Adipocyte (in vitro differentiated cells): Measurements from ENCODE around the gene FAM187B.

Source experiments
- DNase-seq: peaks from one replicate; pipeline ENCODE4 v3.0.0-alpha.2; 2015; ENCODE audit warnings: low read depth
- H3K27me3 ChIP-seq: replicated peaks from 2 replicates; pipeline ENCODE4 v1.7.0; 2013; ENCODE audit warnings: mild to moderate bottlenecking, low read length, moderate library complexity; ENCODE audit not compliant: control insufficient read depth, insufficient read depth
- H3K36me3 ChIP-seq: 2 replicates; pipeline ENCODE4 v1.7.0; 2013; ENCODE audit warnings: low read length, mild to moderate bottlenecking, moderate library complexity; ENCODE audit not compliant: control insufficient read depth, insufficient read depth, severe bottlenecking
- H3K4me1 ChIP-seq: 2 replicates; pipeline ENCODE4 v1.7.0; 2013; ENCODE audit warnings: mild to moderate bottlenecking, low read length, moderate library complexity; ENCODE audit not compliant: control insufficient read depth, insufficient read depth
- H3K4me3 ChIP-seq: 2 replicates; pipeline ENCODE4 v1.7.0; 2013; ENCODE audit warnings: mild to moderate bottlenecking, low read length, moderate library complexity
- H3K9ac ChIP-seq: 2 replicates; pipeline ENCODE4 v1.7.0; 2013; ENCODE audit warnings: mild to moderate bottlenecking, low read length, moderate library complexity
- H3K9me3 ChIP-seq: 2 replicates; pipeline ENCODE4 v1.7.0; 2013; ENCODE audit warnings: mild to moderate bottlenecking, low read length, moderate library complexity; ENCODE audit not compliant: control insufficient read depth

FAM187B gene

DNA sequence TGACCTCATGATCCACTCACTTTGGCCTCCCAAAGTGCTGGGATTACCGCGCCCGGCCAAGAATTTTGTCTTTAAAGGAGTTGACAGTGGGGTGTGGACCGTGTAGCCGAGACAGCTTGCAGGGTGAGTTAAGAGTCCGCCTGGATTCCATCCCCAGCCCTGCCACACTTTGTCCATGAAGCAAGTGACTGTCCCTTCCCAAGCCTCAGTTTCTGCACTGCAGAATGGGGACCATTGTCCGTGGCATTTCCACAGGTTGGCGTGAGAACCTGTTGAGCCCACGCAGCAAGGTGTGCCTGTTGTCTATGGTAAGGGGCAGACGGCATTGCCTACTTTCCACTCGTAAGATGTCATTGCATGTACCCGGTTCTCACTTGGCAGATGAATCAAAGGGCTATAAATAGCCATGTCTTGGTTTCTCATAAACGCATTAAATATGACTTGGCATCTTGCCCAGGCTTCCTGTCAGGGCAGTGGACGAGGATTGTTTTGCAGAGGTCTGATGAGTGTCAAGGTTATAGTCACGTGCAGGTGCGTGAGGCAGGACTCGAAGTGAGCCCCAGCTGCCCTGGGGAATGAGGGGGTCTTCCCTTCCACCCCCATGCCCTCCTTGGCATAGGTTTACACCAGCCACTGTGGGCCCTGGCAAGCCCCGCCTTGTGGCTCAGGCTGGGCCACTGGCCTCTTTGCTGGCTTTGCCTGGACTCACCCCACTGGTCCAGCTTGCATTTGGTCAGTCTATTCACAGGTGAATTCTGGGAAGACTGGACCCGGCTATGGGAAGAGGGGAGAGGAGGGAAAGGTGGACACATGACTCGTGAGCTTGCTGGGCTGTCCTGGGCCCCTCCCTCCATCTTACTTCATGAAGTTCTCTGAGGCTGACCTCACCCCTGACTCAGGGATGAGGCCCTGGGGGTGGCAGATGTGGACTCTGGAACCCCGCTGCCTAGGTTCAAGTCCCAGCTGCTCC is 14.6 kb downstream of the FAM187B start:
- Histone ChIP-seq H3K36me3 (no peaks in the 10 kb centered on the region), H3K4me3 (no peak overlapping the region), H3K9me3 (peaks cover 6% of the 10 kb centered on the region), H3K4me1 (peaks cover 10% of the 10 kb centered on the region), H3K9ac (no peak overlapping the region), H3K27me3 (peaks cover 3% of the 10 kb centered on the region)
- peak; percentile 40 for DNase-seq

DNA sequence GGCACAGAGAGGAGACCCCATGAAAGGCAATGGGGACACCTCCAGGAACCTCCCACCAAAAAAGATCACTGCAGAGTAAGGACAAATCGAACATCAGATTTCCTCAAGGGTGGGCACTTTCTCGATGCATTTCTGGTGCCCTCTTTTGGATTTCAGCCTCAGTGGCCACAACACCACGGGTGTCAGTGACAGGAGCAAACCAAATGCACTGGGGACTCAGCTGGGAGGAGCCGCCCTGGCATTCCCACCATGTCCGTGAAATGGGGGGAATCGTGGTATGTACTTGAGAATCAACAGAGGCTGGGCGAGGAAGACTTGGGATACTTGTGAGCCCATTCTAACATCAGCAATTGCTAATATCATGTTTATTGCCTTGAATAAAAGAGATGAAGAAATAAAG is 16.3 kb downstream of the FAM187B start:
- Histone ChIP-seq H3K4me3 (no peak overlapping the region), H3K4me1 (peaks cover 10% of the 10 kb centered on the region), H3K9ac (no peak overlapping the region), H3K27me3 (peaks cover 3% of the 10 kb centered on the region), H3K9me3 (peaks cover 5% of the 10 kb centered on the region), H3K36me3 (no peaks in the 10 kb centered on the region)
- DNase-seq: no peak

DNA sequence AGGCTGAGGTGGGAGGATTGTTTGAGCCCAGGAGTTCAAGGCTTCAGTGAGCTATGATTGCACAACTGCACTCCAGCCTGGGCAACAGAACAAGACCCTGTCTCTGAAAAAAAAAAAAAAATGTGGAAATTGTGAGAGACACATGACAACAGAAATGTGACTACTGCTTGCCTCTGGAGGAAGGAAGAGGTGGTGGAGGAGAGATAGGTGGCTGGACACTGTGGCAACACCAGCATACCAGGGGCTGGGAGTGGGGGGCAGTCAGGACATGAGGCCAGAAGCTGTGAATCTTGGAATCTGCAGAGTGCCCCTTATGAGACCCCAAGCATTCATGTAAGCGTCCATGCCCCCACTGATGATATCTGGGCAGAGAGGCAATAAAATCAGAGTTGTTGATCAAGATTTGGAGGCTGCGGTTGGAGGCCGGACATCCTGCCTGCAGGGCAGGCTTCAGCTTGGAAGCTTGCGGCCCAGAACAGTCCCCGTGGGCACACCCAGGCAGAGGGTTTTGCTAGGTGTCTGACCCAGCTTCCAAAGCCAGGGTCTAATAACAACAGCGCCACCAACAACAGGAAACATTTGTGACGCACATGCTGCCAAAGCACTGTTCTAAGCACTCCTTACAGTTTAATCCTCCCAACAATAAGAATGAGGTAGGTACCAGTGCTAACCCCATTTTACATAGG is 16.9 kb downstream of the FAM187B start:
- no peak for DNase-seq
- peaks cover 3% of the 10 kb centered on the region for H3K27me3 ChIP-seq
- H3K9me3 ChIP-seq: no peaks in the 10 kb centered on the region
- H3K4me3 ChIP-seq: no peak overlapping the region
- no peak overlapping the region for H3K9ac ChIP-seq
- no peaks in the 10 kb centered on the region for H3K36me3 ChIP-seq
- peaks cover 10% of the 10 kb centered on the region for H3K4me1 ChIP-seq

DNA sequence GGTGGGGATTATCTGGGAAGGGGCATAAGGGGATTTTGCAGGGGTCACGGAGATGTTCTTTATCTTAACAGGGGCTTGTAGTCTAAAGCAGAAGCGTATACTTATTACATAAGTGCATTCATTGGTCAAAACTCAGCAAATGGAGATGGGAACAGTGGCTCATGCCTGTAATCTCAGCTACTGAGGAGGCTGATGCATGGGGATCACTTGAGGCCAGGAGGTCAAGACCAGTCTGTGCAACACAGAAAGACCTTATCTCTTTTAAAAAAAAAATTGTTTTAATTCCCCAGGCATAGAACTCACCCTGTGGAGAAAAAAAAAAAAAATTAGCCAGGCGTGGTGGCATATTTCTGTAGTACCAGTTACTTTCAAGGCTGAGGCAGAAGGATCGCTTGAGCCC is 18.9 kb downstream of the FAM187B start:
- Histone ChIP-seq H3K4me1 (peaks cover 10% of the 10 kb centered on the region), H3K36me3 (no peaks in the 10 kb centered on the region), H3K9me3 (no peaks in the 10 kb centered on the region), H3K4me3 (no peak overlapping the region), H3K9ac (no peak overlapping the region), H3K27me3 (peaks cover 11% of the 10 kb centered on the region)
- DNase-seq: no peak

DNA sequence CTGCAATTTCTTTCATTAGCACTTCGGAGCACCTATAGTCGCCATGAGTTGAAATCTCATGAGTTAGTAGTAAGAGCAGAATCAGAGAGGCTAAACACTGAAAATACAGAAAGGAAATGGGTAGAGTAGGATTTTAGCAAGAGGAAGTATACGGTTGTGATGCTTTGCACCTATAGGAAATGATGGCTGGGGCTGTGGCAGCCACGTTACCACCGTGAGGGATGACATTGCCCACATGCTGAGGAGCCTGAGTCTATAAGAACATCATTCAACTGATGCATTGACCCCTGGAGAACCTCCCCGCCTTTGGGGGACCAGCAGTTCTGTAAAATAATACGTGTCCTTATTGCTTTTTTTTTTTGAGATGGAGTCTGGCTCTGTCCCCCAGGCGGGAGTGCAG is 20.4 kb downstream of the FAM187B start:
- Histone ChIP-seq H3K27me3 (peaks cover 11% of the 10 kb centered on the region), H3K36me3 (no peaks in the 10 kb centered on the region), H3K9ac (no peak overlapping the region), H3K4me1 (no peaks in the 10 kb centered on the region), H3K9me3 (no peaks in the 10 kb centered on the region), H3K4me3 (no peak overlapping the region)
- DNase-seq: no peak

DNA sequence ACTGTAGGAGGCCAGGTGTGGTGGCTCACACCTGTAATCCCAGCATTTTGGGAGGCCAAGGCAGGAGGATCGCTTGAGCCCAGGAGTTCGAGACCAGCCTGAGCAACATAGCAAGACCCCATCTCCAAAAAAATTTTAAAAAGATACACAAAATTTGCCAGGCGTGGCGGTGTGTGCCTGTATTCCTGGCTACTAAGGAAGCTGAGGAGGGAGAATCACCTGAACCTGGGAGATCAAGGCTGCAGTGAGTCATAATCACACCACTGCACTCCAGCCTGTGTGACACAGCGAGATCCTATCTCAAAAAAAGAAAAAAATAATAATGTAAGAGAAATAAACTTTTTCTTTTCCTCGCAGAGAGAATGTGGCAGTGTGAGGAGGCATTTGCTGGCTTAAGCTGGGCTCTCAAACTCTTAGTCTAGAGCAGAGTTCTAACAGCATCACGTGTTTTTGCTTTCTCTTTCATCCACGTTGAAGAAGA is 21.1 kb downstream of the FAM187B start:
- no peaks in the 10 kb centered on the region for H3K36me3 ChIP-seq

DNA sequence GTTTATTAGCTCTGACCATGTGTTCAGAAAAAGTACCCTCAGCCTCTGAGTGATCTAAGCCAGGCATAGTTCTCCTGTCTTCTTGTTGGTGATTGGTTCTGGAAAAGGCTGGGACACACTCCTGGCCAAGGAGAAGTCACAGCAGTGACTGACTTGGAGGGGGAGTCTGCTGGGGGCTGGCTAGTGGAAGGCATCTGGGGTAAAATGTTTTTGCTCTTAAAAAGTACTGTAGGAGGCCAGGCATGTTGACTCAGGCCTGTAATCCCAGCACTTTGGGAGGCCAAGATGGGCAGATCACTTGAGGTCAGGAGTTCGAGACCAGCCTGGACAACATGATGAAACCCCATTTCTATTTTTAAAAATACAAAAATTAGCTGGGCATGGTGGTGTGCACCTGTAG is 21.7 kb downstream of the FAM187B start:
- H3K27me3 ChIP-seq: peaks cover 11% of the 10 kb centered on the region
- no peak for DNase-seq

More for the DNA sequence above, 21.1 kb downstream of the FAM187B start:
- DNase-seq: no peak
- Histone ChIP-seq H3K9me3 (no peaks in the 10 kb centered on the region), H3K4me3 (no peak overlapping the region), H3K27me3 (peaks cover 11% of the 10 kb centered on the region), H3K4me1 (no peaks in the 10 kb centered on the region), H3K9ac (no peak overlapping the region)

DNA sequence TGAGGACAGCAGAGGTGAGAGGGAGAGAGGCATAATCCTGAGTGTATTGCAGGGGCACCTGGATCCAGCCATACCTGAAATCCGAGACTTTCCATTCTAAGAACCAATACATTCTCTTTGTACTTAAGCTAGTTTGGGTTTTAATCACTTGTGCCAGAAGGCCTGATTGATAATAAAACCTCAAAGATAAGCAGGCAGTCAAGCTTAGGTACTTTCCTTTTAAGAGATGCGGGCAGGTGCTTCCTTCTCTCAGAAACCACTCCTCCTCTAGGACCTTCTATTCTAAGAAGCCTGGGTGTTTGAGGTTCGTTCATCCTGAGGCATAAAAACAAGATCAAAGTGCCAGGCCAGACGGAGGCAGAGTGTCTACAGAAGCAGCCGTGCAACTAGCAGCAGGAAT is 22.2 kb downstream of the FAM187B start:
- no peaks in the 10 kb centered on the region for H3K4me1 ChIP-seq
- no peaks in the 10 kb centered on the region for H3K36me3 ChIP-seq
- no peak overlapping the region for H3K4me3 ChIP-seq
- H3K27me3 ChIP-seq: peaks cover 10% of the 10 kb centered on the region
- H3K9me3 ChIP-seq: no peaks in the 10 kb centered on the region
- H3K9ac ChIP-seq: no peak overlapping the region
- DNase-seq: no peak

More for the DNA sequence above, 21.7 kb downstream of the FAM187B start:
- Histone ChIP-seq H3K9me3 (no peaks in the 10 kb centered on the region), H3K36me3 (no peaks in the 10 kb centered on the region), H3K4me3 (no peak overlapping the region), H3K9ac (no peak overlapping the region), H3K4me1 (no peaks in the 10 kb centered on the region)

DNA sequence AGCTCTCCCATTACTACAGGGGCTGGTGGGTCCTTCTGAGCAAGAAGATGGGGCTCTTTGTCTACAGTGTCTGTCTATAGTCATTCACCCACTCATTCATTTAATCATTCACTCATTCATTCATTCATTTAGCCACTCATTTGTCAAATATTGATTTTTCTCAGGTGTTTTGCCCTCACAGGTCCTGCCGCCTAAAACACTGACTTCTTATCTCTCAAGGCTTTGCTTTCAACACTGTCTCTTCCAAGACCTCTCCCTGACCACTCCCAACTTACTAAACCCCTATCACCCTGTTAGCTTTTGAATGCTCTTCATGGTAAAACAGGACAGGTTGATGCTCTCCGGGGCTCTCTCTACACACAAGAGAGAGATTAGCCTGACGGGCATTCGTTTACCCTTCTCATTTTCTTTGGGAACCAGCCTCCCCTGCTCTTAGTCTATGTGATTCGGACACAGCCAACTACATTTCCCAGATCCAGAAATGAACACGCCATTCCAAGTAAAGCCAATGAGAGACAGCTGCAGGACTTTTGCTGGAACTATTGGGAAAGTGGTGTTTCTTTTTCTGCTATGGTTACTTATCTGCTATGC is 22.7 kb downstream of the FAM187B start:
- DNase-seq: no peak
- Histone ChIP-seq H3K4me1 (no peaks in the 10 kb centered on the region), H3K27me3 (peaks cover 12% of the 10 kb centered on the region)

DNA sequence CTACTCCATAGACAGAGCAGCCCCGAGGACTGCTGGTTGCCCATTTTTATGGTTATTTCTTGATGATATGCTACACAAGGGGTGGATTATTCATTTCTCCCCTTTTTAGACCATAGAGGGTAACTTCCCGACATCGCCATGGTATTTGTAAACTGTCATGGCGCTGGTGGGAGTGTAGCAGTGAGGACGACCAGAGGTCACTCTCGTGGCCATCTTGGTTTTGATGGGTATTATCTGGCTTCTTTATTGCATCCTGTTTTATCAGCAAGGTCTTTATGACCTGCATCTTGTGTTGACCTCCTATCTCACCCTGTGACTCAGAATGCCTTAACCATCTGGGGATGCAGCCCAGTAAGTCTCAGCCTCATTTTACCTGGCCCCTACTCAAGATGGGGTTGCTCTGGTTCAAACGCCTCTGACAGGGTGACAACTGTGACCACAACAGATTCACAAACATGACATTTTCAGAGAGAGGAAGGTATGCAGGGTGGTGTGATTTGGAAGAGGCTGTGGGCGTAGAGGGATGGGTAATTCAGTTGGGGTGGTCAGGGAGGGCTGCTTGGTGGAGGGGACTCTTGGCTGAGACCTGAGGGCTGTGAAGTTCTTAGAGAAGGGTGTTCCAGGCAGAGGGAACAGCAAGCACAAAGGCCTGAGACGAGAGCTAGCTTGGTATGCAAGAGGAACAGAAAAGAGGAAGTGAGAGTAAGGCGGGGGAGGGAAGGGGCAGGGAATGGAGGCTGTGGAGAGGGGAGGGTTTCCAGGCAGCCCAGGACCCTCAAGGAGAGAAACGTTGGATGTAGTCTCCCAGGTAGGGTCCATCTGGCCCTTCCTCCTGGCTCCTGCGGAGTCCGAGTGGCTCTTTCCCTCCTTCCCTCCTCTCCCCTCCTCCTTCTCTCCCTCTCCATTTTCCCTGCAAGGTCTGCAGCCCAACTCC is 23.5 kb downstream of the FAM187B start:
- Histone ChIP-seq H3K4me1 (no peaks in the 10 kb centered on the region), H3K9me3 (no peaks in the 10 kb centered on the region), H3K9ac (no peak overlapping the region), H3K27me3 (peaks cover 12% of the 10 kb centered on the region), H3K4me3 (no peak overlapping the region), H3K36me3 (no peaks in the 10 kb centered on the region)
- no peak for DNase-seq

More for the DNA sequence above, 22.7 kb downstream of the FAM187B start:
- Histone ChIP-seq H3K36me3 (no peaks in the 10 kb centered on the region), H3K9me3 (no peaks in the 10 kb centered on the region), H3K4me3 (no peak overlapping the region), H3K9ac (no peak overlapping the region)
